Vagina (tissue), 2 donors: ENCODE data around the gene SAYSD1.

ENCODE experiments used
- POLR2A ChIP-seq, 2 donors: fragments of 450-650 bp; IDR thresholded peaks; one replicate each; pipeline ENCODE4 v1.6.1; 2017; ENCODE audit warnings: antibody characterized with exemption in 2 of 2, mild to moderate bottlenecking in 2 of 2, moderate library complexity in 2 of 2
- POLR2AphosphoS5 ChIP-seq, 2 donors: sonication (generic); formaldehyde crosslinking; IDR thresholded peaks; one replicate each; pipeline ENCODE4 v1.9.0; 2017; ENCODE audit warnings: antibody characterized with exemption in 2 of 2, mild to moderate bottlenecking in 2 of 2, low read depth in 1 of 2; ENCODE audit not compliant: insufficient read depth in 1 of 2
- TF ChIP-seq, protein P1 (sequence below), 3 experiments: fragments of 450-650 bp in 2 of 3; fragments of 200-600 bp in 1 of 3; sonication (generic) in 1 of 3; IDR thresholded peaks; one replicate each; pipeline ENCODE4 v1.5.1; 2017 to 2019; ENCODE audit warnings: antibody characterized with exemption in 3 of 3, mild to moderate bottlenecking in 2 of 3, moderate library complexity in 2 of 3

GRCh38 chr6:39065561-39065960 lies 49.4 kb downstream of the SAYSD1 start:
- TF ChIP-seq, protein P1, sequence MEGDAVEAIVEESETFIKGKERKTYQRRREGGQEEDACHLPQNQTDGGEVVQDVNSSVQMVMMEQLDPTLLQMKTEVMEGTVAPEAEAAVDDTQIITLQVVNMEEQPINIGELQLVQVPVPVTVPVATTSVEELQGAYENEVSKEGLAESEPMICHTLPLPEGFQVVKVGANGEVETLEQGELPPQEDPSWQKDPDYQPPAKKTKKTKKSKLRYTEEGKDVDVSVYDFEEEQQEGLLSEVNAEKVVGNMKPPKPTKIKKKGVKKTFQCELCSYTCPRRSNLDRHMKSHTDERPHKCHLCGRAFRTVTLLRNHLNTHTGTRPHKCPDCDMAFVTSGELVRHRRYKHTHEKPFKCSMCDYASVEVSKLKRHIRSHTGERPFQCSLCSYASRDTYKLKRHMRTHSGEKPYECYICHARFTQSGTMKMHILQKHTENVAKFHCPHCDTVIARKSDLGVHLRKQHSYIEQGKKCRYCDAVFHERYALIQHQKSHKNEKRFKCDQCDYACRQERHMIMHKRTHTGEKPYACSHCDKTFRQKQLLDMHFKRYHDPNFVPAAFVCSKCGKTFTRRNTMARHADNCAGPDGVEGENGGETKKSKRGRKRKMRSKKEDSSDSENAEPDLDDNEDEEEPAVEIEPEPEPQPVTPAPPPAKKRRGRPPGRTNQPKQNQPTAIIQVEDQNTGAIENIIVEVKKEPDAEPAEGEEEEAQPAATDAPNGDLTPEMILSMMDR (IDR thresholded peaks at IDR 0.05) = no peak
- no peak for TF ChIP-seq POLR2A (IDR thresholded peaks at IDR 0.05)
- TF ChIP-seq POLR2AphosphoS5 (IDR thresholded peaks at IDR 0.05; ENCODE audit: insufficient read depth in 1 of 2, low read depth in 1 of 2) = no peak
